GM18870 (cell line): ENCODE results near the gene URAD.
"Not testable (repeated sequence)": the region's sequence is repeated elsewhere in the genome, so short reads cannot be mapped to it uniquely, and the experiment has no call there.

Experiments used
- ATAC-seq: cut with Tn5 transposase; IDR thresholded peaks from one replicate; pipeline ENCODE4 v1.9.1; 2021; ENCODE audit warnings: moderate library complexity; ENCODE audit not compliant: unreplicated experiment

Gene URAD

DNA sequence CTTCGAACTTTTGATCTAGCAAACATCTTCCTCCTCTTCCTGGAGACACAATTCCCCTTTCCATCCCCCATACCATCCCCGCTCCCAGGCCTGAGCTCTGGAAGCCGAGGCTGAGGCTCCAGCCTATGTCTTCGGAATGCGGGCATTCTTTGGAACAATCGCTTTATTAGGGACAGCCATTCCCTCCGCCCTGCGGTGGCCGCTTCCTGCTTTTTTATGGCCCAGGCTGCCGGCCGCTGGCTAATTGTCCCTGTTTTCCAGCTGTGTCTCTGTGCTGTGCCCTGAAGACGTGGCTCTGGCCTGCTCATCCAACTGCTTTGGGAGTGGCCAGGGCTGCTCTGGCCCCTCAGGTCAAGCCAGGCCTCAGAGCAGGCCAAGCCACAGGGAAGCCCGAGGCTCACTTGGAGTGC is 17.3 kb downstream of the URAD start:
- no peak for ATAC-seq

- ATAC-seq: no peak
Observed at GRCh38 chr13:27970382-27971235, 17.9 kb downstream of the URAD start.

DNA sequence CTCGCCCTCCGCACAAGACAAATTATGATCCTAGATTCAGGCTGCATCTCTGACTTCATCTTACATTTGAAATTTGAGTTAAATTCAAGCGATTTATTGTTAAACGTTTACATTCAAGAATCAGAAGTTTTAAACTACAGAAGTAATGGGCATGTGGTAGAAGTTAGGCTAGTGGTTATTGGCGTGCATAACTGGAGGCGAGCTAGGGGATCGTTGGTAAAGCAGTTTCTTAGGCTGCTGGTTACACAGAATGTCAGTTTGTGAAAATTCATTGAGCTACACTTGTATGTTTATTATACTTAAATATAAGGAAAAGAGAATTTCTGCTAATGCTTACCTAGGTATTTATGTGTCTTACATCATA is 18.6 kb downstream of the URAD start:
- no peak for ATAC-seq

- no peak for ATAC-seq
Observed at GRCh38 chr13:27969082-27969865, 19.2 kb downstream of the URAD start, which contains the start of gene CDX2. Gene CDX2 (minus strand): TSS chr13:27969315. CDS start chr13:27969006, 309 bp downstream.

DNA sequence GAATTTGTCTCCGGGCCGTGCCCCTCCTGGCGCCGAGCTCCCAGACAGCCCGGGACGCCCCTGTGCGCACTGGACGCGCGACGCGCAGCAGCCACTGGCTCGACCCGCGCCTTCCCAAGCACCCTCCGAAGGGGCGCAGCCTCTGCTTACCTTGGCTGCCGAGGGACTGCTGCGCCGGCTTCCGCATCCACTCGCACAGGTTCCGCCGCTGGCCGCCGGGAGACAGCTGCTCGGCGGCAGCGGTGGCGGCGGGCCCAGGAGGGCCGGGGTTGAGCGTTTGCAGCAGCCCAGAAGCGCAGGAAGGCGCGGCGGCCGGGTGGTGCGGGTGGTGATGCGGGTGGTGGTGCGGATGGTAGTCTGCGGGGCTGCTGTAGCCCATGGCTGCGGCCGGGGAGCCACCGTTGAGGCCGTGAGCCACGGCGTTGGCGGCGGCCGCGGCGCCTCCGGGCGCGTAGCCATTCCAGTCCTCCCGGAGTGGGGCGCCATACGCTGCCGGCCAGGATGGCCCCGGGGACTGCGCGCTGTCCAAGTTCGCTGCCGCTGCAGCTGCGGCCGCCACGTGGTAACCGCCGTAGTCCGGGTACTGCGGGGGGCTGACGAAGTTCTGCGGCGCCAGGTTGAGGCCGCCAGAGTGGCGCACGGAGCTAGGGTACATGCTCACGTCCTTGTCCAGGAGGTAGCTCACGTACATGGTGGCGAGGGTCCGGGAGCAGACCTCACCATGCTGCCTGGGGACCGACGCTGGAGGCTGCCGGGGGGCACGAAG is 20.0 kb downstream of the URAD start:
- no peak for ATAC-seq

DNA sequence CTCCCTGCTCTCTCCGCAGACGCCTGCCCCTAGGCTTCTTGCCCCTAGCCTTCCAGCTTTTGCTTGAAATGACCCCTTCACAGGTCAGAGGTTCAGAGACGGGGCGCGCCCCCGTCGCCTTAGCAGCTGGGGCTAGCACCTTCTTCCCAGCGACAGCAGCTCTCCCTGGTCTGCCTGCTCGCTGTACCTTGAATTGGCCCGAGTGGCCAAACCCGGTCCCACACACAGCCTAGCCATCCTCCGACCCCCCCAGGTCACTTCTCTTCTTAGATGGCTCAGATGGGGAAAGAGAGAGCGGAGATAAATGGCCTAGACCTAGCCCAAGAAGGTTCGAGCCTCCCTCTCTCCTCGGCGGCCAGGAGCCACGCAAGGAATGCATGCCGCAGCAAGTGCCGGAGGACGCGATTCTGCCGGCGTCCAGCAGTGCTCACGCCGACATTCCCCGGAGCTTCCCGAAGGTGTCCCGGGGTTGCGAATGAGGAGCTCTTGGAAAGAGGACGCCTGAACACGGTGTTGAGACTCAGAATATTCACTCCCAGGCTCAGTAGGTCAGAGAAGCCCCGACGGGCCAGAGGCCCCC is 20.7 kb downstream of the URAD start:
- no peak for ATAC-seq

DNA sequence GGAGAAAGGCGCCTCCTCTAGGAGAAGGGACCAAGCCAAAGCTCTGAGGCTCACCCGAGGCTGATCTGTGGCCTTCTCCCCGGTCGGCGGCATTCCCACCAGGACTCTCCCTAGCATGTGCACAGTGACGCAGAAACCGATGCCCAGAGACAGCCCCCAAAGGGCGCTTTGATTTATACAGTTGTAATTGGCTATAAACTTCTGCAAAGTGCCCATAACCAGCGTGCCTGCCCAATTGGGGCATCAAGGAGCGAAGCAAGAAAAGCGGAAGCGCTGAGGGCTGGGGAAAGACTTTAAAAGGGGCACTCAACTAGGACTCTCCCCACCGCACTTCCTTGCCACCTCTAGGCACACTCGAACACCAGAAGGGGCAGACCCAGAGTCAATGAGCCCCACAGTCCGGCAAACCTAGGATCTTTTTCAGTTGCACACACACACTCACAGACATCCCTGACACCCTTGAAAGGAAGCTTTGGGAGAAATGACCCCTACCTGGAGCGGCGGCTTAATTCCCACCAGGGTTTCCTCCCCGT is 21.2 kb downstream of the URAD start:
- no peak for ATAC-seq

GRCh38 chr13:27966641-27967202 is 21.8 kb downstream of the URAD start:
- ATAC-seq: no peak

DNA sequence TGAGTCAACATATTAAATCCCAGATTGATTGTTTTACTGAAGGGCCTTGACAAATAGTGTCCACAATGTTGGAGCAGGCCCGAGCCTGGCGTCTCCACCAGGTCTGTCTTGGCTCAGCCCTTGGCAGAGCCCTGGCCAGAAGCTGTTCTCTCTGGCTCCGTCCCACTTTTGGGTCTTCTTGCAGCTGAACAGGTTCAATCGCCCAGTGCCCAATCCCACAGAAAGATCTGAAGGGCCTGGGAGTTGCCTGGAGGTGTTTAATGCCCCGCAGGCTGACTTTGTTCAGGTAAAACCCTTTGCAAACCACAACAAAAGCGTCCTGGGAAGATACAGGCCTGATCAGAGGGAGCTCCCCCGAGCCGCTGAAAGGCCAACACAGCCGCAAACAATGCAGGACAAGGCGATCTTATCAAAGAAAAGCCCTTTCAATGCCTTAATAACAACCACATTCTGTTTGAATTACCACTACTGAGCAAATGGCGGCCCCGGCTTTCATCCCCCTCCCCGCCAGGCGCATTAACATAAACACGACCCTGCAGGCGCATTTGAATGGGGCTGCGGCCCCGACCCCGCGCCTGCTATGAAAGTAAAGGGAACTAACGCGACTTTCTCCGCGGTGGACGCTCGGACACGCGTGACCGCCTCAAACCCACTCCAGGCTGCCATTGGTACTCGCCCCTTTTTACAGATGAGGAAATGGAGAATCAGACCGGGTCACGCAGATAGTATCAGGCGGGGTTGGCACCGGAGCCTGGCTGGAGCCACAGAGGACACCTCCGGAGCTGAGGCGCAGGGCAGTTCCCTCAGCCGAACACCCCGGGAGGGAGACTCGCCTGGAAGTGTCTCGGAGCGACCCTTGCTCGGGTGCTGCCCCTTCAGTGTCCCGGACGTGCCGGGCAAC is 22.5 kb downstream of the URAD start:
- ATAC-seq: no peak

DNA sequence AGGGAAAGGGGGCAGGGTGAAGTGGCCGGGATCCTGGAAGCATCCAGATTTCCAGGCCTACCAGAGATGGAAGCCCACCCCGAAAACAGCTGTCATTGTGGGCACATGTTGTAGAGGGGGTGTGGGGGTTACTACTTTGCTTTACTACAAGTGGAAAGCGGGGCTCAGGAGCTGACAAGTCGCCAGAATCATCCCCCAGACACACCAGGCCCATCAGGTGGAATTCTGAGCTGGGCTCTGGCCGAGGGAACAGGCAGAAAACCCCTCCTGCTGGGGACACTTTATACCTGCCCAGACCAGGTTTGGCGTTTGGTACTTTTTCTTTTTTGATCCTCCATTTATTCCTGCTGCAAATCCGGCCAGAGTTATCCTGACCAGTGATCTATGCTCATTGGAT is 23.2 kb downstream of the URAD start:
- ATAC-seq: no peak

GRCh38 chr13:27964741-27965323 is 23.7 kb downstream of the URAD start:
- no peak for ATAC-seq

GRCh38 chr13:27964206-27964605 is 24.3 kb downstream of the URAD start:
- ATAC-seq: not testable (repeated sequence)

DNA sequence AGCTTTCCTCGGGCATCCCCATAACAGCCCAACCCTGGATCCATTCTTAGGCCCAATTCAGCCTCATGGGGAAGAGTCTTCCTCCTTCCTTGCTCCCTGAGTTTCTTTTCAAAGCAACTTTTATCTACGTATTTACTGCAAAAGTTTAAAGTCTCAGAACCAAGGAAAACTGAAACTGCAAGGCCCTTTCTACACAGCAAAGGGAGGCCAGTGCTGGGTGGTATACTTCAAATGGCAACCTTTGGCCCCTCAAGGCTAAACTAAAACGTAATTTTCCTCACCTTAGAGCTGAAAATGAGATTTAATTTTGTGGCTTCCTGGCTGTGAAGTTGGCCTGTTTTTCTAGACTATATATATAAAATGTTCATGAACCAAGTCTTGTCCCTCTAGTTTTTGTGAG is 25.0 kb downstream of the URAD start:
- no peak for ATAC-seq

DNA sequence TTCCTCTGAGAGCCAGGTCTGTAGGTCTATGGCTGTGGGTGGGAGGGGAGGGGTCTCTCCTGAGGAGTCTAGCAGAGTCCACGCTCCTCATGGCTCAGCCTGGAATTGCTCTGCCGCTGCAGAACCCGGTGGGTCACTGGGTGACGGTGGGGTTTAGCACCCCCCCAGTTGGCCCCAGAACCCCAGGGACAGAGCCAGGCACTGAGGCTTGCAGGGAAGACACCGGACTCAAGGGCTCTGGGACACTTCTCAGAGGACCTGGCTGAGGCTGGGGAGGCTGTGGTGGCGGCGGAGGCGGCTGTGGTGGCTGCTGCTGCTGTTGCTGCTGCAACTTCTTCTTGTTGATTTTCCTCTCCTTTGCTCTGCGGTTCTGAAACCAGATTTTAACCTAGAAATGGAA is 25.5 kb downstream of the URAD start:
- ATAC-seq: no peak

- no peak for ATAC-seq
Observed at GRCh38 chr13:27962128-27962841, 26.2 kb downstream of the URAD start.

GRCh38 chr13:27961227-27962085 is 27.0 kb downstream of the URAD start:
- ATAC-seq: no peak
